ENCODE data around the gene ZNF717.
A peak's percentile ranks its signal among the peaks of the same experiment; 100 is the strongest.
"Not testable (repeated sequence)": the region's sequence is repeated elsewhere in the genome, so short reads cannot be mapped to it uniquely, and the experiment has no call there.

Gene ZNF717

DNA sequence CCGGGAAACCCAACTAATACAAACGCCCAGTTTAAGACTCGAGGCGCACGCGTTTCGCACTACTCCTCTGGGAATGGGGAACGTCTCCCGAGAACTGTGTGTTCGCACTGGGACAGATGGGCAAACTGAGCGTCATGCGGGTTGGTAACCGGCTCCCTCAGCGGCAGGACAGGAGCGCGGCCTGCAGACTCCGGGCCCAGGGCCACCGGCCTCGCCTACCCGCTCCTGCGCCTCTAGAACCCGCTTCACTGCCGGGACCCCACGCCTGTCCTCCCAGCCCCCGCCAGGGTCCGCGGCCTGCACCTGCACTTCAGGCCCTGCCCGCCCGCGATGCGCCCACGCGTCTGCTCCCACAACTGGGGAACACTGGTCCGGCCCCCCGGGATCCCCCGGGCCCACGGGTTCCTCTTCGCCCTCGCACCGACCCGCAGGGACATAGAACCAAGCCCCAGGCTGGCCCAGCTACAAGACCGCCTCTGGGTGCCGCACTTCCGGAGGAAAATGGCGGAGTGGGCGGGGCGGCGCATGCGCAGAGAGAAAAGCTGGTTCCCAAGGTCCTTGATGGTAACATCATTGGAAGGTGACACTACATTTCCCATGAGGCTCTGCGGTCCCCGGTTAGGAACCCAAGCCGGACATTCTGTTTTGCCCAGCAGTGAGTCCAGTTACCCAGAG, at the start of gene ZNF717:
Gene ZNF717 (minus strand): TSS at position 469 of the 675 bp plus-strand sequence. CDS start 2,187 bp downstream, outside the sequence.
- peak; percentile 92 for DNase-seq

DNA sequence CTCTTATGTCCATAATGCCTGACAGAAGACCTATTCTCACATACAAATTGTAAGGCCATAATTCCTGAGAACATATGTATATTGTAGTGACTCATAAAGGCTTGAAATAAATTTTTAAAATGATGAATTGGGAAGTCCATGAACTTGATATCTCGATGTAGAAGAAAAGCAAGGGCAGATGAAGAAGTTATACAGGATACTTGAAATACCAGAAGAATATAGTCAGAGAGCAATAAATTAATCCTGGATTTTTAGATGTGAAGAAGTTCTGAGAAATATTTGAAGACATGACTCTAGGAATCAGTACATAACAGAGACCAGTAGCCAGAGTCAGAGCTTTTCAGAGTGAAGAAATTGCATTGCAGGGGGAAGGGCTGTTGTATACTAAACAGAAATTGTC, 45.7 kb upstream of the ZNF717 start:
- not testable (repeated sequence) for DNase-seq

DNA sequence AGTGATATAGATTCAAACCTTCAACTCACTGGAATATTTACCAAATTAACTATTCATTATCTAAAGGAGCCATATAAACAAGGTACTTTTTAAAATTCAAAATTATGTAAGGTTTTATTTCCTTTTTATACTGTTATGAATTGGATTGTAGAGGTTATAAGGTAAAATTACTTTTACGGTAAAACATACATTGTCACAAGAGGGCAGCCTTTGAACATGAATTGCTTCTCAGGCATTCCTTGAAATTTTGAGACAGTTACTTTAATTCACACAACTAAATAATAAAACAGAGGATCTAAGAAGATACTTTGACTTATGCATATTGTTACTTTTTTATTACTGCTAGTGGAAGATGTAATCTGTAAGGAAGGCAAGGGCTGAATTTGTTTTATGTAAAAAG, 32.7 kb upstream of the ZNF717 start:
- not testable (repeated sequence) for DNase-seq

DNA sequence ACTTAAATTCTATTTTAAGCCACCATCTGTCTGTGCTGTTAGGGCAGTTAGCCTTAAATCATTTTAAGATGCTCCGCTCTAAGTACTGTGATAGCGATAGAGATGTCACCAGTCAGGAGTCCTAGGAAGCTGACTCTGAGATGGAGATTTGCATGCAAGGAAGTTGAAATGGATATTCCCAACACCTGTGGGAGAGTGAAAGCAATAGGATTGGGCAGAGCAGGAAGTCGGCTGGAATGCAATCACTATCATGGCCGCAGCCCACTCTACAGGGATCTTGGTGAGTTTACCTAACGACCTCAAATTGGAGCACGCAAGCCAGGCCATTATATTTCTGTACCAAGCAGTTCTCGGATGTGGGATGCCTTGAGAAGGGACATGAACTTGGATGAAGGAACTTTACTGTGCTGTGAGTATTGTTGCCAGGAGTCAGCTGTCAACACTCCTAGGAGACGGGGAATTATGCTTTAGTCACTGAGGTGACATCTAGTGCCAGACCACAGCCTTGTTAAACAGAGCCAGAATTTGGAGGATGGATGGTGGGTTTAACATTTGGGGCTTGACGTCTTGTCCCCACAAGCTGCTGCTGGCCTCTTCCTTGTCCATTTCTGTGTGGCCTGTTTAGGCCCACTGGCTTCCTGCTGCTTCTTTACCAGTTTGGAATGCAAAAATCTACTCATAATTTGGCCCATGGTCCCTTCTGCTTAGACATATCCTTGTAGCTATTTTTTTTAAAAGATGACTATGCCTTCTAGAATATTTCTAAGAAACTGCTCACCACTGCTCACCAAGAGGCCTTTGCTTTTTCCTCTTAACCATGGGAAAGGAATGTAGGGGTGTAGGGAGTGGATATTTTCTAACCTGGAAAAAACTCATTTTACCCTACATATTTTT, 31.2 kb upstream of the ZNF717 start:
- DNase-seq: not testable (repeated sequence)

DNA sequence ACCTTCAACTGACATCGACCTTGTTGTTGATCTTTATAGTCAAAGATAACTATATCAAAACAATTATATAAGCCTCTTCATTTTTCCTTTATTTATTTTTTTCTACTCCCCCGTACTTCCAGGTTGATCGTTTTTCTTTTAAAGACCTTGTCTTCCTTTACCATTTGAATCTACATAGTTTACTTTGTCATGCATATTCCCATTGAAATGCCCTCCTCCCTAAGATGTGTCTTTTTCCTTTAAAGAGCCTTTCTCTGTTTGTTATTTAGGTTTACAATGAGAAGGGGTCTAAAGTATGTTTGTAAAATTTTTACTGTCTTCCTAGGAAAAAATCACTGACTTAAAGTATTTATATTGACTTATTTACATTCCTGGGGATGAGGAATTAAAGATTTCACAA, 29.4 kb upstream of the ZNF717 start:
- DNase-seq: no peak

DNA sequence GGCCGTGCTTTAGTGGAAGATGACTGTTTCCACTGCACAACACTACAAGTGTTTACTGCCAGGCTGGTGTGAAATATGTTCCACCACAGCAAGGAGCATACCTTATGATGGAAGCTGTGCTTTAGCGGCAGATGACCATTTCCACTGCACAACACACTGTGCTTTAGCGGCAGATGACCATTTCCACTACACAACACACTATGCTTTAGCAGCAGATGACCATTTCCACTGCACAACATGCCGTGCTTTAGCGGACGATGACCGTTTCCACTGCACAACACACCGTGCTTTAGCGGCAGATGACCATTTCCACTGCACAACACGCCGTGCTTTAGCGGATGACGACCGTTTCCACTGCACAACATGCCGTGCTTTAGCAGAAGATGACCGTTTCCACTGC, 2.8 kb downstream of the ZNF717 start:
- no peak for DNase-seq

DNA sequence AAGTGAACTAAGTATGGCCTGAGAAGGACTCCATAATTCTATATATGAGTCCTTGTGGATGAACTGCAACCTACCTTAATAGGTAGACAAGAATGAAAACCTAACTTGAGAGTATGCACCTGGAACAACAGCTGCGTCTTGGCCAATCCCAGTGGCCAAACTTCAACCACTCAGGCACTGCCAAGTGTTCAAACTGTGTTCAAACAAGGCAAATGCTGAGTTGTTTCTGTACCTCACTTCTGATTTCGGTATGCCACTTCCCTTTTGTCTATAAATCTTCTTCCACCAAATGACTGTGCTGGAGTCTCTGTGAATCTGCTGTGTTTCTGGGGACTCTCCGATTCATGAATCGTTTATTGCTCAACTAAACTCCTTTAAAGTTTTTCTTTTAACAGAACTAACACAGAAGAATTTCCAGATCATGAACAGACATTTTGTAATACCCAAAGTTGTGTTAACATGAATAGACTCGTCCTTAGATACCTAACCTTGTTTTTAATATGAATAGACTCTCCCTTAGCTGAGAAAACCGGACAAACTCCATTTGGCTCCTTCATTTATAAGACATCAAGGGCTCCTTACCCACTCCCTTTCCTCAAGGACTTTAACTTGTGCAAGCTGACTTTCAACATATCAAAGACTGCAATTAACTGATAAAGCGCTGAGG, 4.1 kb downstream of the ZNF717 start:
- DNase-seq: no peak

DNA sequence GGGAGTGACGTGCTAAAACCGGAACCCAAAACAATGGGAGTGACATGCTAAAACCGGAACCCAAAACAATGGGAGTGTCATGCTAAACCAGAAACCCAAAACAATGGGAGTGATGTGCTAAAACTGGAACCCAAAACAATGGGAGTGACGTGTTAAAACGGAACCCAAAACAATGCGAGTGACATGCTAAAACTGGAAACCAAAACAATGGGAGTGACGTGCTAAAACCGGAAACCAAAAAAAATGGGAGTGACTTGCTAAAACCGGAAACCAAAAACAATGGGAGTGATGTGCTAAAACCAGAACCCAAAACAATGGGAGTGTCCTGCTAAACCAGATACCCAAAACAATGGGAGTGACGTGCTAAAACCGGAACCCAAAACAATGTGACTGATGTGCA, 7.6 kb downstream of the ZNF717 start:
- not testable (repeated sequence) for DNase-seq

DNA sequence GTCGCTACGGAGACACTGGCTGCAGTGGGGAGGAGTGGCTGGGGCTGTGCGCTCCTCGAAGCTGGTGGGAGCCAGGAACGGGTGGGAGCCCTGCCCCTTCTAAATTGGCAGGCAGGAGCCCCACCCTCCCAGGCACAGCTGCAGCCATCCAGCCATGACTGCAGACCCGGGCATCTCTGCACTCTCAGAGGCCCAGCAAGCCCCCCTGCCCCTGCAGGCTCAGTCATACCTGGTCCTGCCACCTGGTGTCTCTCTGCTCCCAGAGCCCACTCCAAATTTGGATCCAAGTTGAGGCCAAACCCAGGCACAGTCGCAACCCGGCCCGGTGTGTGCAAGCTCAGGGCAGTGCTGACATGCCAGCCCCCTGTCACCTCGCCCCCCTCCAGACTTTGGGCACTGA, 13.7 kb downstream of the ZNF717 start:
- DNase-seq: not testable (repeated sequence)

DNA sequence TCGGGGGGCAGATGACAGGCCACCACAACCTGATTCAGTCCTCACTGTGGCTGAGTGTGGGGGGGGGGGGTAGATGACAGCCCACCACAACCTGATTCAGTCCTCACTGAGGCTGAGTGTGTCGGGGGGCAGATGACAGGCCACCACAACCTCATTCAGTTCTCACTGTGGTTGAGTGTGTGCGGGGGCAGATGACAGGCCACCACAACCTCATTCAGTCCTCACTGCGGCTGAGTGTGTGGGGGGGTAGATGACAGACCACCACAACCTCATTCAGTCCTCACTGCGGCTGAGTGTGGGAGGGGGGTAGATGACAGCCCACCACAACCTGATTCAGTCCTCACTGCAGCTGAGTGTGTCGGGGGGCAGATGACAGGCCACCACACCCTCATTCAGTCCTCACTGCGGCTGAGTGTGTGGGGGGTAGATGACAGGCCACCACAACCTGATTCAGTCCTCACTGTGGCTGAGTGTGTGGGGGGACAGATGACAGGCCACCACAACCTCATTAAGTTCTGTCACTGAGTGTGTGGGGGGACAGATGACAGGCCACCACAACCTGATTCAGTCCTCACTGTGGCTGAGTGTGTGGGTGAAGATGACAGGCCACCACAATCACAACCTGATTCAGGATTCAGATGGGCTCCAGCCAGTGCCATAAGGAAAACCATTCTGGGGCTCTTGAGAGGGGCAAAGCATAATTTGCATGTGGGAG, 16.9 kb downstream of the ZNF717 start:
- DNase-seq: no peak

DNA sequence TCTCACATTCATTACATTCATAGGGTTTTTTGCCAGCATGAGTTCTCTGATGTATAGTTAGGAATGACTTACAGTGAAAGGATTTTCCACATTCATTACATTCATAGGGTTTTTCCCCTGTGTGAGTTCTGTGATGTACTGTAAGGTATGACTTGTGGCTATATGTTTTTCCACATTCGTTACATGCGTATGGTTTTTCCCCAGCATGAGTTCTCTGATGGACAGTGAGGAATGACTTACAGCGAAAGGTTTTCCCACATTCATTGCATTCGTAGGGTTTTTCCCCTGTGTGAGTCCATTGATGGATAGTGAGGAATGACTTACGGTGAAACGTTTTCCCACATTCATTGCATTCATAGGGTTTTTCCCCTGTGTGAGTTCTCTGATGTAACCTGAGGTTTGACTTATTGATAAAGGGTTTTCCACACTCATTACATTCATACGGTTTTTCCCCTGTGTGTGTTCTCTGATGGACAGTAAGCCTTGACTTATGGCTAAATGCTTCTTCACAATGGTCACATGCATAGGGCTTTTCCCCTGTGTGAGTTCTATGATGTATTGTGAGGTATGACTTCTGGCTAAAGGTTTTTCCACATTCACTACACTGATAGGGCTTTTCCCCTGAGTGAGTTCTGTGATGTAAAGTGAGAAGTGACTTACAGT, 47.4 kb downstream of the ZNF717 start:
- no peak for DNase-seq

DNA sequence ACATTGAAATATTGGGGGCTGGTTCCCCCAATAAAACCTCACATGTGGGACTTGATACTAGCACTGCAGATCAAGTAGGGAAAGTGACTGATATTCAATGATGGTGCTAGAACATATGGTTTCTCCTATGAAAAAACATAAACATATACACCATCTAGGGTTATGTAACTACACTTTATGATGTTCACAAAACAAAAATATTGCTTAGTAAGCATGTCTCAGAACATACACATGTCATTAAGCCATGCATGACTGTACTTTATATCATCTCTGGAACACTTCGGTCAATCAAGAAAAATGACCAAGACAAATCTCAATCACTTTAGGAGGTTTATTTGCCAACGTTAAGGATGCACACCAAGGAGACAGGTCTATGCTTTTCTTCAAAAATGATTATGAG, 57.4 kb downstream of the ZNF717 start:
- no peak for DNase-seq

DNA sequence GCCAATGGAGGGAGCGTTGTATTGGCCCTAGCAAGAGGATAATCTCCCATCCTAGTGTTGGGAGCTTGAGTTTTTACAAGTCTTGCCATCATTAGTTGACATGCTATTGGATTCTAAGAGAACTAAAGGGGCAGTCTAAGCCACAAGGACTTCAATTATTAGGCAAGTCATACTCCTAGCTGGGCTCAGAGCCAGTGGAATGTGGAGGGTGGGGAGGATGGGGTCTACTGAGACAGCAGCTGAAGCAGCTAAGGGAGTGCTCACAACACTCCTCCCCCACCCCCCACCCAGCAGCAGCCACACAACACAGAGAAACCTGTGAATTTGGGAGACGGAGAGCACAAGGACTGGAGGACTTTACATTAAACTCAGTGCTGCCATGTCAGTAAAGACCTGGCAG, 93.3 kb downstream of the ZNF717 start:
- no peak for DNase-seq

DNA sequence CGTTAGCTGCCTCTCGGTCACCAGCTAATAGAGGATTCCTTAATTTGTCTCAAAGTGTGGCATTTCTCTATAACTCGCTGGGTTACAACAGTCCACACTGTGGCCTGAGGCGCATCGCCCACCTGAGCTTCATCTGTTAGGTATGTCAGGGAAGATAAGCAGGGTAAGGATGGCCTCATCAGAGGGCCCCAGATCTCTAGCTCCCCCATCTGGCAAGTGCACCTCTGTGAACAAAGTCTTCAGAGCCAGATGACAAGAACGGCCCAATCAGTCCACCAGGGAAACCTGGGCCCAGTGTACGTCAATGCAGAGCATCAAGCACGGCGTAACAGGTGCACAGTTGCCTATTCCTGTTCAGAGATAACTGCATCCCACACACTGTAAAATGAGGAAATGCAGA, 98.0 kb downstream of the ZNF717 start:
- DNase-seq: no peak

Data from activated CD4-positive, alpha-beta T cell treated with anti-CD3 and anti-CD28 coated beads, Interleukin-2, amount 50 U/mL, for 1 hour (primary cell).